Activated naive CD8-positive, alpha-beta T cell (primary cell): Measurements from ENCODE around the gene CDCA5.

ENCODE experiments used
- H3K27ac Mint-ChIP-seq: one replicate; pipeline ENCODE4 v1.8.0; 2021; ENCODE audit warnings: mixed read lengths
- H3K27me3 Mint-ChIP-seq: one replicate; pipeline ENCODE4 v1.8.0; 2021; ENCODE audit warnings: mixed read lengths
- H3K36me3 Mint-ChIP-seq: one replicate; pipeline ENCODE4 v1.8.0; 2021; ENCODE audit warnings: mixed read lengths
- H3K4me1 Mint-ChIP-seq: one replicate; pipeline ENCODE4 v1.8.0; 2021; ENCODE audit warnings: low read depth, mixed read lengths
- H3K4me3 Mint-ChIP-seq: one replicate; pipeline ENCODE4 v1.8.0; 2021; ENCODE audit warnings: mild to moderate bottlenecking, mixed read lengths
- H3K9me3 Mint-ChIP-seq: one replicate; pipeline ENCODE4 v1.8.0; 2021; ENCODE audit warnings: low read depth, mixed read lengths

Gene CDCA5, protein sequence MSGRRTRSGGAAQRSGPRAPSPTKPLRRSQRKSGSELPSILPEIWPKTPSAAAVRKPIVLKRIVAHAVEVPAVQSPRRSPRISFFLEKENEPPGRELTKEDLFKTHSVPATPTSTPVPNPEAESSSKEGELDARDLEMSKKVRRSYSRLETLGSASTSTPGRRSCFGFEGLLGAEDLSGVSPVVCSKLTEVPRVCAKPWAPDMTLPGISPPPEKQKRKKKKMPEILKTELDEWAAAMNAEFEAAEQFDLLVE

DNA sequence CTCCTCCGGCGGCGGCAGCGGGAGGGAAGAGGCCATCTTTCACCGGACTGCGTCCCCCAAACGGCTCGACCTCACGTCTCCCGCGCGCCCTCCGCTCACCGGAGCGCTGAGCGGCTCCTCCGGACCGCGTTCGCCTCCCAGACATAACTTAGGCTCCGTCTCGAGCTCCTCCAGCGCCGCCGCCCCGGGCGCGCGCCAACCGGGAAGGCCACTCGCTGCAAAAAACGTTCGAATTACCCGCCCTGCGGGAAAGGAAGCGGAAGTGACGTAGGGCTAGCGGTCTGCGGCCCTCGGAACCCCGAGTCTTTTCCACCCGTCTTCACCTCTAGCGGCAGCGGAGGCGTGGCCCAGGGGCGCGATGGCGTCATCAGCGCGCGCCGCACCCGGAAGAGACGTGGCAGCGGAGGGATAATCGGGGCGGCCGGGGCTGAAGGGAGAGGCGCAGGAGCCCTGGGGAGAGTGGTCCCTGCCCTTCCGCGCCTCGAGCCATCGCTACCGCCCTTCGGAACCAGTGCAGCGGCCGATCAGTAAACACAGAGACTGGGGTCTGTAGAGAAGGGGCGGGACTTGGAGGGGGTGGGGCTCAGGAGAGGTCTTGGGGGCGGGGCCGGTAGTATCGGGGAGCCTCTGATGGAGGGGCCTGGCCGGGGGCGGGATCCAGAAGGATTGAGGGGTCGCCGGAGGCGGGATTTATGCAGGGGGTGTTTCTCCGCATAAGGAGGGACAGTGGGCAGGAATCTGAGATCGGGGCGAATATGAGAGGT is at the start of gene CDCA5, which contains the start of gene ZFPL1:
Gene CDCA5, minus strand, starts transcription at position 207 of the 764 bp plus-strand sequence. Its CDS starts 62 bp downstream, at position 145.
Gene ZFPL1, plus strand, starts transcription at position 389 of the 764 bp plus-strand sequence. CDS start 477 bp downstream, outside the sequence.
- Mint-ChIP-seq H3K4me3 (peak within 1 kb of the TSS; percentile 94), H3K27ac (peak within 1 kb of the TSS; percentile 94), H3K4me1 (peaks cover 16% of the 10 kb centered on the region), H3K36me3 (peaks cover 2% of the 10 kb centered on the region), H3K27me3 (no peaks in the 10 kb centered on the region), H3K9me3 (no peaks in the 10 kb centered on the region)

DNA sequence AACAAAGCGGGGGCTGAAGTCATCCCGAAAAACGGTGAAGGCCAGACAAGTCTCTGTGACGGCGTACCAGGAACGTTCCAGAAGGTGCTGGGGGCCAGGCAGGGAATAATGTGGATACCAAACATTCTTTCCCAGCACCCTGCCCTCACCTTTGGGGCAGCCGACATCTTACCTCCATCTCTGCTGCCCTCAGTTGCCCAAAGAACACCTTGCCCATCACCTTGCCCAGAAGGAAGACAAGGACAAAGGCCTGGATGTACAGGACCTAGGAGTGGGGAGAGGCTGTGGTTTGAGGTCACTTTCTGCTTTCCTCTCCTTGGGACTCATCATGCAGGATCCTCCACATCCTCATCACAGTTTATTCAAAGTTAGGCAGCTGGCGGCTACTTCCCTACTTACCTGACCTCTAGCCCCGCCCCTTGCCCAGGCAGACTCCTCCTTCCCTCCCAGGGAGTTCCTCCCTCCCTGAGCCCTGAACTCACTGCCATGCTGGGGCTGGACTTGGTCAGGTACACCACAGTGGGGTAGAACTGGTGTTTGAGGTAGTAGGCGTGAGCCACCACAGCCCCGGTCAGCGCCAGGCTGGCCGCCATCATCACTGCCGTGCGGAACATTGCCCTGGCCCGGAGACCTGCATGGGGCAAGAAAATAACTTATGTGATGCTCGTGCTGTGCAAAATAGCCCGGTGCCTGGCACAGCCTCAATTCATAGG is 49.3 kb upstream of the CDCA5 start:
- peak overlapping the region; percentile 99 for H3K4me3 Mint-ChIP-seq
- H3K27me3 Mint-ChIP-seq = no peaks in the 10 kb centered on the region
- no peaks in the 10 kb centered on the region for H3K9me3 Mint-ChIP-seq
- H3K4me1 Mint-ChIP-seq = peaks cover 38% of the 10 kb centered on the region
- peak overlapping the region; percentile 97 for H3K27ac Mint-ChIP-seq
- no peaks in the 10 kb centered on the region for H3K36me3 Mint-ChIP-seq

DNA sequence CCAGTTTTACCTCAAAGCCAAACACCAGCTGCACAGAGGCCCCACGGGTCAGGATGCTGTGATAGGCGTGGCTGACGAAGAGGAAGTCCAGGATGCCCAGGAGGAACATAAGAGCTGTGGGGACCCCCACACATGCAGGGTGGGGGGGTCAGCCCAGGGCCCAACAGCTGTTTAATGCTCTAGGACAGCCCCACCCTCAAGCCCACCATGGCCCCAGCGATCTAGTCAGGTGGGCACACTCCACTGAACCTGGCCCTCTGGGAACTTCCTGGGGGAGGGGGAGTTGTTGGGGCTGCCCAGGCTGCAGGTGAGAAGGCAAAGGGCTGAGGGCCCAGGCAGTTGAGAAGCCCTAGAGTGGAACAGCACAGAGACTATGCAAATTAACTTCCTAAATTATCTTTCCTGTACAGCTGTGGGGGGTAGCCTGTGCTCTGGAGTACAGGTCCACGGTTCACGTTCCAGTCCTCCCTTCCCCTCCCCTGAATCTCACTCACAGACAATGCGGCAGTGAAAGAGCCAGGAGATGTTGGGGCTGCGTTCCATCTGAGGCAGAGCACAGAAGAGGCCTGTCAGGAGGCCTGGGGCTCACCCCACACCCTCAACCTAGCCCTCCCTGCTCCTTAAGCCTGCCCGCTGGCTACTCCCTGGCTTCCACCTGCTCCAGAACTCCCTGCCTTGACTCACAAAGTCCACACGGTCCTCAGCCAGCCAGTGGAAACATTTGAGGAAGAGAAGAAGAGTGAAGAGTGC is 48.6 kb upstream of the CDCA5 start:
- Mint-ChIP-seq H3K9me3 (no peaks in the 10 kb centered on the region), H3K4me3 (peak overlapping the region; percentile 99), H3K36me3 (no peaks in the 10 kb centered on the region), H3K4me1 (peaks cover 35% of the 10 kb centered on the region), H3K27me3 (no peaks in the 10 kb centered on the region), H3K27ac (peak overlapping the region; percentile 80)

DNA sequence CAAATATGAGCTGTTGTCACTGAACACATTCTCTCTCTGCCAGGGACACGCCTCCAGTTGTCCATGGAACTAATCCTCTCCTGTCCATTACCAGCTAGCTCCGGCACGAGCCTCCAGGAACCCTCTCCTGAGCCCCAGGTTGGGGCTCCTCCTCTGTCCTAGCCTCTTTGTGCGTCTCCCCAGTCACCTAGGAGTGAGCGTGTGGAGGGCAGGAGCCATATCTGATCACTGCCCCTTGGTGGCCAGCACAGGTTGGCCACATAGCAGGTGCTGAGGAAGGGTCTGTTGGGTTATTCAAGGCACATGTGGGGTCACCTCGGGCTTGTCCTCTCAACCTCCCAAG is 48.0 kb upstream of the CDCA5 start:
- no peak overlapping the region for H3K4me3 Mint-ChIP-seq
- no peaks in the 10 kb centered on the region for H3K9me3 Mint-ChIP-seq
- no peaks in the 10 kb centered on the region for H3K36me3 Mint-ChIP-seq
- peaks cover 34% of the 10 kb centered on the region for H3K4me1 Mint-ChIP-seq
- no peaks in the 10 kb centered on the region for H3K27me3 Mint-ChIP-seq
- peak overlapping the region; percentile 10 for H3K27ac Mint-ChIP-seq

DNA sequence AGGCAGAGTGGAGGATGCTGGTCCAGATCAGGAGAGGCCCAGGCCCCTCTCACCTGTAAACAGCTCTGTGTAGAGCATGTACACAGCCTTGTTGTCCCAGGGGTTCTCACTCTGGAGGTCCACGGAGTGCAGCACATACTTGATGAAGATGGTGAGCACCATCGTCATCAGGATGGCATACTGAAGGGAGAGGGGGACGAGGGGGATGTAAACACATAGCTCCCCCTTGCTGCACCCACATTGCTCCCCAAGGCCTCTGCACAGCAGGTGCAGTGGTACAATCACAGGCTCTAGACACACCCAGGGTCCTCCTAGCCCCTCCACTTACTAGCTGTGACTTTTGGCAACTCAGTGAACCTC is 47.6 kb upstream of the CDCA5 start:
- no peaks in the 10 kb centered on the region for H3K9me3 Mint-ChIP-seq
- H3K27me3 Mint-ChIP-seq = no peaks in the 10 kb centered on the region
- H3K4me3 Mint-ChIP-seq = peak overlapping the region; percentile 23
- no peaks in the 10 kb centered on the region for H3K36me3 Mint-ChIP-seq
- peaks cover 30% of the 10 kb centered on the region for H3K4me1 Mint-ChIP-seq
- peak overlapping the region; percentile 70 for H3K27ac Mint-ChIP-seq

DNA sequence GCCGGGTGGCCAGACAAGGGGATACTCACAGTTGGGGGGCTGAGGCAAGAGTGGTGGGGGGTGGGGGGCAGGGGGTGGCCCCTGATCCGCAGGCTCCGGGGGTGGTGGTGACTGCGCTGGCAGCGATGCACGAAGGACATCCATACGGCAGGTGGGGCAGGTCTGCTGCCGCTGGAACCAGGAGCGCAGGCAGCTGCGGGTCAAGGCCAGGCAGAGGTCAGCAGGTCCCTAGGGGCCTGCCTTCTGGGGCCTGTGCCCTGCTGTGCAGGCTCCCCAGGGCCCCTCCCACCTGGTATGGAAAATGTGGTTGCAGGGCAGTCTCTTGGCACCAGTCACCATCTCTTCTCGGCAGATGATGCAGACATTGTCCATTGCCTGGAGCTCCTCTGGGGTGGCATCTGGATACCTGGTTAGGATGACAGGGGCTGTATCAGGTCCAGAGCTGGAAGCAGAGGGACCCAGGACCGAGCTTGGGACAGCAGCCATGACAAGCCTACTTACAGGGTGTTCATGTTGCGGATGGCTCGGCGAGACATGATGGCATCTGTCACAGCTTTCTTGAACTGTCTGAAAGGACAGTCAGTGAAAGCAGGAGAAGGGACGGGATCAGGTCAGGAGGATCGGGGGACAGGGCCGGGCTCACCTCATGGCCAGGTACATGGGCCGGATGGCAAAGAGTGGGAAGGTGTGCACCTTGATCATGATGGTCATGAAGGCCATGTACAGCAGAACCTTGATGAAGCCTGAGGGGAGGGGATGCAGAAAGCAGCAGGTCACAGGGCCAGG is 47.0 kb upstream of the CDCA5 start:
- peaks cover 24% of the 10 kb centered on the region for H3K4me1 Mint-ChIP-seq
- no peaks in the 10 kb centered on the region for H3K27me3 Mint-ChIP-seq
- peak overlapping the region; percentile 70 for H3K27ac Mint-ChIP-seq
- H3K36me3 Mint-ChIP-seq = no peaks in the 10 kb centered on the region
- no peaks in the 10 kb centered on the region for H3K9me3 Mint-ChIP-seq
- peak overlapping the region; percentile 23 for H3K4me3 Mint-ChIP-seq

DNA sequence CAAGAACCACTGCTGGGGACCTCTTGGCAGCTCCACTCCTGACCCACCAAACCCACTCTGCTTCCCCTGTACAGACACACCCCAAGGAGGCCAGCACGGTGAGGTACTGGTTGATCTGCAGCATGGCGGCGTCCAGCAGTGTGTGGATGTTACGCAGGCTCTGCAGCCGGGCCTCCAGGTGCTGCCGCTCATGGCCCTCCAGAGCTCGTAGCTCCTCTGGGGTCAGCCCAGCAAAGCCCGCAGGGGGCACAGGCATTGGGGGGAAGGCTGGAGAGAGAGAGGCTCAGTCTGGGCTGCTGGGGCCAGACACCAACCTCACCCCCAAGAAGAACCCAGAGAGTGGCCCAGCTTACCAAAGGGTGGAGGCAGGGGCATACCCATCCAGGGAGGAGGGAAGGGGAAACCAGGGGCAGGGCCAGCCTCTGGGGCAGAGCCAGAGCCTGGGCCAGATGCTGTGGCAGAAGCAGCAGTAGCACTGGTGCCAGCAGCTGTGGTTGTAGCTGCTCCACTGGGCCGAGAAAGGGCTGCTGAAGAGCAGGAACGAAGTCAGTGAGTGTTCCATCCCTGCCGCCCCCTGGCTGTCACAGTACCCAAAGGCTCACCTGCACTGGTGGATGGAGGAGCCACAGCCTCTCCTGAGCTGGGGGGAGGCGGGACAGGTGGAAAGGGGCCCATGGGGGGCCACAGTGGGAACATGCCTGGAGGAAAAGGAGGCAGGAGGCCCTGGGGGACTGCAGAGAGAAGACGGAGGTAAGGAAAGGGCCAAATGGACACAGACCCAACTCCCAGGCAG is 46.0 kb upstream of the CDCA5 start:
- Mint-ChIP-seq H3K9me3 (no peaks in the 10 kb centered on the region), H3K36me3 (no peaks in the 10 kb centered on the region), H3K4me1 (peaks cover 18% of the 10 kb centered on the region), H3K27me3 (no peaks in the 10 kb centered on the region), H3K27ac (no peak overlapping the region), H3K4me3 (no peak overlapping the region)

DNA sequence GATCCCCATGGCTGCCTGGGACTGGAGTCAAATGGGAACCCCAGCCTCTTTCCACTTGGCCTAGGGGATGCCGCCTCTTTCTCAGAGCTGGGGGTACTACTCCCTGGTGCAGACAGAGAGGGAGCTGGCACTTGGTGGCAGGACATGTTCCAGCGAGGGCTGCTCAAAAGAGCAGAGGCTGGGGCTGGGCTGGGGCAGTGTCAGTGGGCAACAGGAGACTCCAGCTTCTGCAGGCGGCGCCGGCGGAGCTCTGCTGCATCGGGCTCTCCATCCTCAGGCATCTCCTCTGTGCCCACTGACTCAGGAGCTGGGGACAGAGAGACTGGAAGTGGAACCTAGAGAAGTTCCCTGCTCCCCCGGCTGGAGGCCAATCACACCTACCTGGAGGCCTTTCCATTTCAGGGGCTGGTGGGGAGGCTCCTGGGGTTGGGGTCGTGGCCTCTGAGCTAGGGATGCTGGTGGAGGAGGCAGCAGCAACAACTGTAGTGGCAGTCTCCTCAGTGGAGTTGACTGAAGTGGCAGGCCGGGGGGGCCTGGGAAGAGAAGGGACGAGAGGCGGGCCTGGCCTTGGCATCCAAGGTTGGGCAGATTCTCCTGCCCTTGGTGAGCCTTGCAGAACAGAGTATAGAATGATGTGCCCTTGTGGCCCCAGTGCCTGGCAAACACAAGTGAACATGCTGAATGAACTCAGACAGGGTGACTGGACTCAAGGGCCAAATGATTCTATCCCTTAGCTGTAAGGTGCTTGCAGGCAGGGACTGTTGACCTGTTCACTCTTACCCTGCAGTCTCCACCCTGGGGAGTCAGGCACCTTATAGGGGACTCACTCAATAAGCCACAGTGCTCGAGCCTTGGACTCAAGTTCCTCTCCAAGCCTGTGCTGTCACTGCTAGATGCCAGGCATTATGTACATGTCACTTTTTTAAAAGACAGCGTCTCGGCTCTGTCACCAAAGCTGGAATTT is 44.6 kb upstream of the CDCA5 start:
- H3K4me3 Mint-ChIP-seq = no peak overlapping the region
- H3K27ac Mint-ChIP-seq = no peak overlapping the region
- no peaks in the 10 kb centered on the region for H3K36me3 Mint-ChIP-seq
- H3K27me3 Mint-ChIP-seq = no peaks in the 10 kb centered on the region
- peaks cover 23% of the 10 kb centered on the region for H3K4me1 Mint-ChIP-seq
- H3K9me3 Mint-ChIP-seq = no peaks in the 10 kb centered on the region

DNA sequence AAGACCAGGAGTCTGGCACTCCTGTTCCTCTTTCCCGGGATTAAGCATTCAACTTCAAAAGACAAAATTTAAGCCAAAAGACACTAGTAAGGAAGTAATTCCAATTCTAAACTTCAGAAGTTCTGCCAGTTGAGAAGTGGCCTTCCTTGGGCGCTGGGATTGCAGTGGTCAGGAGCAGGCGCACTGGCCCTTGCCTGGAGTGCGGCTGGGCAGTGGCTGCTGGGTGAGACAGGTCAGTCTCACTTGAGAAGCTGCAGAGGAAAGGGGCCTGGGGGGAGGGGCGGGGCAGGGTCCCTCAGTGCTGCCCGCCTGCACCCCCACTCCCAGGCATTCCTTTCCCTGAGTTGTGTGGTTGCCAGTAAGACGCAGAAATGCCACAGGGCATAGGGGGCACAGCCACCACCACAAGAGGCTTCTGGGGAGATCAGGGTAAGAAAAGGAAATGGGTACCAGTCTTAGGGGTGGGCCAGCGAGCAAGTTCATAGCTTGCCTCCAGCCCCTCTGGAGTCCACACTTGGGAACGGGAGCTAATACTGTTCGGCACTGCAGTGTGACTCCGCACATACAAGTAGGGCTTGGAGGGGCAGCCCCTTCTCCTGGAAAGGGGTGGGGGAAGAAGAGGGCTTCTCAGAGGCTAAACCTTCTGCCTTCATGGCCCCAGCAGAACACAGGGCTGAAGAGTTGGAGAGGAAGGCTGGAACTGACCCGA is 43.8 kb upstream of the CDCA5 start:
- Mint-ChIP-seq H3K4me1 (peaks cover 18% of the 10 kb centered on the region), H3K4me3 (no peak overlapping the region), H3K36me3 (no peaks in the 10 kb centered on the region), H3K9me3 (no peaks in the 10 kb centered on the region), H3K27ac (no peak overlapping the region), H3K27me3 (no peaks in the 10 kb centered on the region)

DNA sequence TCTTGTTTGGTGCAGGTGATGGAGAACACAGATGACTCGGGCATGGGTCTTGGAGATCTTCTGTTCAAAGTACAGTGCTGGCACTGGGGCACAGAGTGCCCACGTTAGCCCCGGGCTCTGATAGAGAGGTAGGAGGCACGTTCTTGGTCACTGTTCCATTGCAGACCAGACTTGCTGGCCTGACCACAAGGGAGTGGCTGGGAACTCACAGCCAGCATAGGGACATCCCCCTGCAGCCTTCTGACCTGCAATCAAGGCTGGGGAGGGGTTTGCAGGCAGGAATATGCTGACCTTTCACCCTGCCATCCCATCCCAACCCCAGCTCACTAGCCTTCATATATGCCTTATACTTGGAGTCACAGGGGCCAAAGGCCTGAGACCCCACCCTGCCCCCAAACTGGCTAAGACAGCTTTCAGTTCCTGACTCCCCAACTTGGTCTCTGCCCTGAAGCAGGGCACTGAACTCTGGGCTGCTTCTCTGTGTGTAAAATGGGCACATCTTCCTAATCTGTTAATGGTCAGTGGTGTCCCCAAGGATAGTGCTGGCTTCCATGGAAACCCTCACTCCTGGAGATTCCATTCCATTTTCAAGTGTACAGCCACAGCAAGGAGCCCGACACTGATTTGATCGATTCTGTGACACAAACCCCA is 42.9 kb upstream of the CDCA5 start:
- Mint-ChIP-seq H3K27me3 (no peaks in the 10 kb centered on the region), H3K4me3 (no peak overlapping the region), H3K9me3 (no peaks in the 10 kb centered on the region), H3K27ac (no peak overlapping the region), H3K36me3 (peaks cover 3% of the 10 kb centered on the region), H3K4me1 (peaks cover 21% of the 10 kb centered on the region)

DNA sequence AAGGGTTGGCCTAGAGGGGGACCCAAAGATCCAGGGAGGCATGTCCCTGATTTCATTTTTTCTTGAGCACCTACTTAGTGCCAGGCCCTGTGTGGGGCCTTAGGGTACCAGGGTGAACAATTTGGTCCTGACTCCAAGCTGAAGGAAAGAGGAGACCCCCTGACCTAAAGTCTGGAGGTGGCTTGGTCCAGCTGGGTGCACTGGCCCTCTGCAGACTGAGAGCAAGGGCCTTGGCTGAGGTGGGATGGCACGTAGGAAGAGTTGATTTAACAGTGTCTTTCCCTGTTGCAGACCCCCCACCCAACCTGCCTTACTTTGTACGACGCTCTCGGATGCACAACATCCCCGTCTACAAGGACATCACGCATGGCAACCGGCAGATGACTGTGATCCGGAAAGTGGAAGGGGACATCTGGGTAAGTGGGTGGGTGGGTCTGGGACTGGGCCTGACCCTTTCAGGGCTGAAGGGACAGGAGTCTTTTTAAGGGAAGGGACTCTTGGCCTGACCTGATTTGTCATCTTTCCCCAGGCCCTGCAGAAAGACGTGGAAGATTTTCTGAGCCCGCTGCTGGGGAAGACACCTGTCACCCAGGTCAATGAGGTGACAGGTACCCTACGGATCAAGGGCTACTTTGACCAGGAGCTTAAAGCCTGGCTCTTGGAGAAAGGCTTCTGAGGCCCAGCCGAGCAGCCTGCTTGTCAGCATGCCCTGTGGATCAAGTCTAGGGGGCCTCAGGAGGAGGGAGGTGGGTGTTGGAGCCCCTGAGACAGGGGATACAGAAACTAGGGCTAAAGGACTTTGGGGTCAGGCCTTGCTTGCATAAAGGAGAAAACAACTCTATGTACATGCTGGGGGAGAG is 41.6 kb upstream of the CDCA5 start:
- H3K9me3 Mint-ChIP-seq = no peaks in the 10 kb centered on the region
- H3K27ac Mint-ChIP-seq = no peak overlapping the region
- H3K36me3 Mint-ChIP-seq = peaks cover 8% of the 10 kb centered on the region
- H3K4me1 Mint-ChIP-seq = peaks cover 27% of the 10 kb centered on the region
- H3K27me3 Mint-ChIP-seq = no peaks in the 10 kb centered on the region
- H3K4me3 Mint-ChIP-seq = no peak overlapping the region
